ENCODE measurements around the gene CSPG4.

DNA sequence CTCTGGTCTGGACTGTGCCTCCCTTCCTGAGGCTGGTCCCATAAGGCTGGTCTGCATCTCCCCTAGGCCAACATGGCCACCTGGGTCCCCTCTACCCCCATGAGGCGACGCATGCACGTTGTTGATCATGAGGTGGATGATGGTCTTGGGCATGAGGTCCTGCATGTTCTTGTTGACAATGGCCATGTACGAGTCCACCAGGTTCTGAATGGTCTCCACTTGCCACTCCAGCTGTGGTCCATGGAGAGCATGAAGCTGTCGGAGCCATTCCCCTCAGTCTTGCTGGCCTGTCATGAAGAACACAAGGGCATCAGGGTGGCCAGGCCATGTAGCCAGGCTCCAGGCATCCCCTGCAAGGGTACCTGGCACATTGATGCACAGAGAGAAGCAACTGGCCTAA, 27.1 kb upstream of the CSPG4 start:
- TF ChIP-seq CTCF (conservative IDR thresholded peaks at IDR 0.05) (no peak), EZH2 (IDR thresholded peaks at IDR 0.05; ENCODE audit: low read depth) (no peak)
